Transverse colon (tissue), 4 donors: ENCODE measurements around the gene CENPF. TPM values are rescaled to one million over a fixed set of nuclear protein-coding genes. Genes with fewer than 3 reads are reported as not detected.

Experiments used
- DNase-seq: peaks from one replicate; pipeline ENCODE4 v3.0.0-alpha.2; 2019
- H3K27ac ChIP-seq, 4 donors: fragments of 200-600 bp; sonication (generic); 2 replicates each; pipeline ENCODE4 v1.5.1; 2016 to 2018; ENCODE audit warnings: inconsistent platforms in 4 of 4
- H3K27me3 ChIP-seq: fragments of 200-600 bp; sonication (generic); 2 replicates; pipeline ENCODE4 v1.5.1; 2017; ENCODE audit warnings: inconsistent platforms
- H3K36me3 ChIP-seq, 4 donors: fragments of 200-600 bp; sonication (generic); 2 replicates each; pipeline ENCODE4 v1.5.1; 2017 to 2019; ENCODE audit warnings: inconsistent platforms in 4 of 4
- H3K4me1 ChIP-seq, 4 donors: fragments of 200-600 bp; sonication (generic); 2 replicates each; pipeline ENCODE4 v1.5.1; 2017 to 2020; ENCODE audit warnings: inconsistent platforms in 4 of 4
- H3K4me3 ChIP-seq, 4 donors: fragments of 200-600 bp; sonication (generic); 1 replicate in 1 of 4; 2 replicates in 3 of 4; pipeline versions ENCODE4 v1.5.1 to v1.6.1; 2017 to 2019; ENCODE audit warnings: inconsistent platforms in 4 of 4
- H3K9me3 ChIP-seq, 2 donors: fragments of 200-600 bp; sonication (generic); 2 replicates each; pipeline ENCODE4 v1.5.1; 2017 to 2019; ENCODE audit warnings: inconsistent platforms in 2 of 2
- CTCF ChIP-seq, 5 experiments: fragments of 200-600 bp in 3 of 5; fragments of 450-650 bp in 2 of 5; sonication (generic) in 3 of 5; IDR thresholded peaks; 1 replicate in 2 of 5; 2 replicates in 3 of 5; pipeline ENCODE4 v1.5.1; 2016 to 2017; ENCODE audit warnings: antibody characterized with exemption in 5 of 5, inconsistent platforms in 3 of 5, mild to moderate bottlenecking in 2 of 5, moderate library complexity in 1 of 5
- EP300 ChIP-seq: sonication (generic); formaldehyde crosslinking; IDR thresholded peaks from one replicate; pipeline ENCODE4 v1.6.1; 2017; ENCODE audit warnings: antibody characterized with exemption, low read depth
- POLR2A ChIP-seq: fragments of 450-650 bp; IDR thresholded peaks from one replicate; pipeline ENCODE4 v1.6.1; 2016; ENCODE audit warnings: antibody characterized with exemption, mild to moderate bottlenecking, moderate library complexity
- POLR2AphosphoS5 ChIP-seq, 3 donors: sonication (generic); formaldehyde crosslinking; IDR thresholded peaks; one replicate each; pipeline ENCODE4 v1.6.1; 2016; ENCODE audit warnings: antibody characterized with exemption in 3 of 3
- WGBS, 2 donors: methylation state at CpG; one replicate each; pipeline ENCODE4 v1.1.5; 2018; ENCODE audit warnings: low coverage in 1 of 2; 5-methylcytosine and 5-hydroxymethylcytosine counted together
- in situ Hi-C, 4 donors: fragments of 200-750 bp; cut with MboI; loops; one replicate each; pipeline versions ENCODE4 v1.15.0 to v1.15.1; 2017; ENCODE audit warnings: low sequenced_read_pairs in 3 of 4, low pct_ligation_motif_present in 1 of 4, low pct_unique_long_range_greater_than_20kb in 1 of 4
- intact Hi-C: fragments of 100-400 bp; cut with DNase I; formaldehyde crosslinking; loops from one replicate; pipeline ENCODE4 v1.15.1; 2023; ENCODE audit warnings: low total_unique reads
- total RNA-seq, 4 donors: library from RNA; depleted of rRNA; stranded (reverse); fragments of >200 nt; gene quantifications; one replicate each; pipeline ENCODE4 v1.1.0, GENCODE V29; 2016

The CENPF gene
- total RNA-seq, 4 donors from 2014 or later: 1.5 to 49.8 (median 3.4) TPM

GRCh38 chr1:214634267-214634666 lies 31.3 kb downstream of the CENPF start:
- no peak for DNase-seq
- in situ Hi-C loops: loop anchor here in 2 of 4 donors (10.0 to 25.0 kb wide), 2 partner anchors 878 to 891 kb away; no protein-coding TSS in a partner anchor
- no peak for TF ChIP-seq EP300
- TF ChIP-seq CTCF (IDR thresholded peaks at IDR 0.05): no peak
- no peak for TF ChIP-seq POLR2A
- TF ChIP-seq POLR2AphosphoS5 (IDR thresholded peaks at IDR 0.05): no peak
- intact Hi-C loops: no loop called here
- H3K27ac ChIP-seq: no peak overlapping the region
- no peak overlapping the region for H3K4me3 ChIP-seq
- H3K36me3 ChIP-seq: no peaks in the 10 kb centered on the region
- no peaks in the 10 kb centered on the region for H3K27me3 ChIP-seq
- H3K4me1 ChIP-seq: no peaks in the 10 kb centered on the region
- H3K9me3 ChIP-seq: no peaks in the 10 kb centered on the region

GRCh38 chr1:214635086-214635485 lies 32.1 kb downstream of the CENPF start:
- WGBS, 2 donors: 80 to 93% methylated on average over 1 to 3 of the region's 3 CpGs
- Histone ChIP-seq H3K4me3 (no peak overlapping the region), H3K36me3 (no peaks in the 10 kb centered on the region), H3K4me1 (no peaks in the 10 kb centered on the region), H3K9me3 (no peaks in the 10 kb centered on the region), H3K27me3 (no peaks in the 10 kb centered on the region), H3K27ac (no peak overlapping the region)
- TF ChIP-seq POLR2AphosphoS5 (IDR thresholded peaks at IDR 0.05) (no peak), POLR2A (no peak), CTCF (IDR thresholded peaks at IDR 0.05) (no peak), EP300 (no peak)
- no peak for DNase-seq
- in situ Hi-C loops: loop anchor here in 2 of 4 donors (10.0 to 25.0 kb wide), 2 partner anchors 877 to 890 kb away; no protein-coding TSS in a partner anchor
- intact Hi-C loops: no loop called here

- H3K4me1 ChIP-seq: no peaks in the 10 kb centered on the region
- no peak overlapping the region for H3K27ac ChIP-seq
- H3K27me3 ChIP-seq: no peaks in the 10 kb centered on the region
- no peaks in the 10 kb centered on the region for H3K9me3 ChIP-seq
- in situ Hi-C loops (loop anchor here in 2 of 4 donors (10.0 to 25.0 kb wide), 2 partner anchors 877 to 889 kb away; no protein-coding TSS in a partner anchor), intact Hi-C loops (no loop called here)
- DNase-seq: no peak
- H3K36me3 ChIP-seq: no peaks in the 10 kb centered on the region
- 90 to 93% methylated on average over 4 of the region's 4 CpGs for WGBS, 2 donors
- no peak overlapping the region for H3K4me3 ChIP-seq
- TF ChIP-seq POLR2AphosphoS5 (IDR thresholded peaks at IDR 0.05) (no peak), CTCF (IDR thresholded peaks at IDR 0.05) (no peak), POLR2A (no peak), EP300 (no peak)
Measured at GRCh38 chr1:214635506-214635905, 32.5 kb downstream of the CENPF start.

- Histone ChIP-seq H3K27me3 (no peaks in the 10 kb centered on the region), H3K9me3 (no peaks in the 10 kb centered on the region), H3K4me1 (no peaks in the 10 kb centered on the region), H3K27ac (no peak overlapping the region), H3K36me3 (no peaks in the 10 kb centered on the region), H3K4me3 (no peak overlapping the region)
- intact Hi-C loops: no loop called here
- in situ Hi-C loops: loop anchor here in 2 of 4 donors (10.0 to 25.0 kb wide), 2 partner anchors 876 to 888 kb away; no protein-coding TSS in a partner anchor
- 90 to 95% methylated on average over 2 to 5 of the region's 5 CpGs for WGBS, 2 donors
- no peak for DNase-seq
- TF ChIP-seq EP300 (no peak), CTCF (IDR thresholded peaks at IDR 0.05) (no peak), POLR2AphosphoS5 (IDR thresholded peaks at IDR 0.05) (no peak), POLR2A (no peak)
Measured at GRCh38 chr1:214636436-214636835, 33.4 kb downstream of the CENPF start.
